GM12873 (cell line): ENCODE results near the gene NPAS2.

ENCODE experiments used
- TF ChIP-seq, protein P1 (sequence below): IDR thresholded peaks from 2 replicates; pipeline ENCODE4 v1.5.1; 2012; ENCODE audit warnings: low read depth, mild to moderate bottlenecking, moderate library complexity, low read length, control low read depth; ENCODE audit not compliant: insufficient read depth; ENCODE audit errors: missing control alignments

The NPAS2 gene

GRCh38 chr2:100855606-100856005, 35.7 kb downstream of the NPAS2 start:
- TF ChIP-seq, protein P1, sequence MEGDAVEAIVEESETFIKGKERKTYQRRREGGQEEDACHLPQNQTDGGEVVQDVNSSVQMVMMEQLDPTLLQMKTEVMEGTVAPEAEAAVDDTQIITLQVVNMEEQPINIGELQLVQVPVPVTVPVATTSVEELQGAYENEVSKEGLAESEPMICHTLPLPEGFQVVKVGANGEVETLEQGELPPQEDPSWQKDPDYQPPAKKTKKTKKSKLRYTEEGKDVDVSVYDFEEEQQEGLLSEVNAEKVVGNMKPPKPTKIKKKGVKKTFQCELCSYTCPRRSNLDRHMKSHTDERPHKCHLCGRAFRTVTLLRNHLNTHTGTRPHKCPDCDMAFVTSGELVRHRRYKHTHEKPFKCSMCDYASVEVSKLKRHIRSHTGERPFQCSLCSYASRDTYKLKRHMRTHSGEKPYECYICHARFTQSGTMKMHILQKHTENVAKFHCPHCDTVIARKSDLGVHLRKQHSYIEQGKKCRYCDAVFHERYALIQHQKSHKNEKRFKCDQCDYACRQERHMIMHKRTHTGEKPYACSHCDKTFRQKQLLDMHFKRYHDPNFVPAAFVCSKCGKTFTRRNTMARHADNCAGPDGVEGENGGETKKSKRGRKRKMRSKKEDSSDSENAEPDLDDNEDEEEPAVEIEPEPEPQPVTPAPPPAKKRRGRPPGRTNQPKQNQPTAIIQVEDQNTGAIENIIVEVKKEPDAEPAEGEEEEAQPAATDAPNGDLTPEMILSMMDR: no peak

- TF ChIP-seq, protein P1: no peak
Observed at GRCh38 chr2:100856732-100857131, 36.8 kb downstream of the NPAS2 start.

DNA sequence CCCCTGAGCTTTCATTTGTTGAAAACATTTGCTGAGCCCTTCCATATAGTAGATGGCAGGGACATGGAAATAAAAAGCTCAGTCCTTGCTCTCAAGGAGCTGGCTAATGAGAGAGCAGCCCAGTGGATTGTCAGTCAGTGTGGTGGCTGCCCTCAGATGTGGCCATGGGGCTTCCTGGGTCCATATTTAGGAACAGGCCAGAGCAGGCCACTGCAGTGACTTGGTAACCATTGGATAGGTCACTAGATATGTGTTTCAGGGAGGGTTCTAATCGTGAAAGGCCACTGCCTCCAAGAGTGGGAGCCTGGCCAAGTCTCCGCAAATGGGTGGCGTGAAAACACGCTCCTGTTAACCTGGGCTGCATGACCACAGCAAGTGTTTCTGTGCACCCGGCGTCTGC, 37.4 kb downstream of the NPAS2 start:
- TF ChIP-seq, protein P1: no peak

DNA sequence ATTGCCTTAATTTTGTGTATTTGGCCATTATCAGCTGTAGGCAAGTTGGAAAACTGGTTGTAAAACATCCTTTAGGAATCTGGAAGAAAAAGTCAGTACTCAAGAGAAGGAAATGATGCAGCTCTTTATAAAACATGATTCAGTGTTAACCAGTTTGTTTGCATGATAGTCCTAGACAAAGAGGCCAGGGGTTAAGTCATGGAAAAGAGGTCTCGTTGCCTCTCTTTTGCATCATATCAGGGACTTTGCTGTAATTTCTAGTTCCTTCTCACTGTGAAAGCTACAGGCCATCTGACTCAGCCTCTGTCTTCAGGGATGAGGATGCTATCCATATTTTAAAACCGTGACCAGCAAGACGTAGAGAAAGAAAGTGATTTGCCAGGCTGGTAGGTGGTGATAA, 38.0 kb downstream of the NPAS2 start:
- TF ChIP-seq, protein P1: no peak

- TF ChIP-seq, protein P1: no peak
Observed at GRCh38 chr2:100859902-100860301, 40.0 kb downstream of the NPAS2 start.

- TF ChIP-seq, protein P1: no peak
Observed at GRCh38 chr2:100861340-100861739, 41.4 kb downstream of the NPAS2 start.

GRCh38 chr2:100862081-100862480, 42.1 kb downstream of the NPAS2 start:
- TF ChIP-seq, protein P1: no peak

GRCh38 chr2:100865816-100866460, 46.0 kb downstream of the NPAS2 start:
- TF ChIP-seq, protein P1: no peak
